Breast epithelium (tissue), 4 donors: ENCODE results near the gene CCSAP. TPM values are rescaled to one million over a fixed set of nuclear protein-coding genes. Genes with fewer than 3 reads are reported as not detected.

ENCODE experiments used
- DNase-seq, 2 donors: peaks; one replicate each; pipeline ENCODE4 v3.0.0-alpha.2; 2019; ENCODE audit warnings: low spot score in 2 of 2
- H3K27ac ChIP-seq, 2 donors: fragments of 200-600 bp; sonication (generic) in 1 of 2; one replicate each; pipeline ENCODE4 v1.5.1; 2016 to 2019; ENCODE audit warnings: mild to moderate bottlenecking in 1 of 2
- H3K27me3 ChIP-seq, 2 donors: fragments of 200-600 bp; sonication (generic) in 1 of 2; one replicate each; pipeline versions ENCODE4 v1.5.1 to v1.6.0; 2017 to 2019; ENCODE audit warnings: control low read depth in 1 of 2, mild to moderate bottlenecking in 1 of 2
- H3K36me3 ChIP-seq: fragments of 200-600 bp; one replicate; pipeline ENCODE4 v1.5.1; 2019
- H3K4me1 ChIP-seq, 2 donors: fragments of 200-600 bp; sonication (generic); one replicate each; pipeline ENCODE4 v1.5.1; 2016 to 2019; ENCODE audit warnings: control low read depth in 1 of 2
- H3K4me3 ChIP-seq, 3 donors: fragments of 200-600 bp; sonication (generic); 1 replicate in 2 of 3; 2 replicates in 1 of 3; pipeline ENCODE4 v1.5.1; 2016 to 2019; ENCODE audit warnings: mild to moderate bottlenecking in 3 of 3, moderate library complexity in 2 of 3
- H3K9me3 ChIP-seq, 2 donors: fragments of 200-600 bp; sonication (generic) in 1 of 2; one replicate each; pipeline ENCODE4 v1.5.1; 2016 to 2019; ENCODE audit warnings: control low read depth in 1 of 2
- CTCF ChIP-seq, 3 donors: fragments of 450-650 bp; IDR thresholded peaks; one replicate each; pipeline ENCODE4 v1.5.1; 2016 to 2017; ENCODE audit warnings: antibody characterized with exemption in 3 of 3, mild to moderate bottlenecking in 3 of 3, moderate library complexity in 3 of 3
- POLR2A ChIP-seq: fragments of 450-650 bp; IDR thresholded peaks from one replicate; pipeline ENCODE4 v1.6.1; 2016; ENCODE audit warnings: antibody characterized with exemption, mild to moderate bottlenecking, moderate library complexity
- POLR2AphosphoS5 ChIP-seq, 3 donors: sonication (generic); formaldehyde crosslinking; IDR thresholded peaks; one replicate each; pipeline ENCODE4 v1.6.1; 2017; ENCODE audit warnings: antibody characterized with exemption in 3 of 3
- intact Hi-C: fragments of 100-400 bp; cut with DNase I; formaldehyde crosslinking; loops from one replicate; pipeline ENCODE4 v1.15.1; 2023; ENCODE audit warnings: low total_unique reads
- total RNA-seq, 3 donors: library from RNA; depleted of rRNA; stranded (reverse); fragments of >200 nt; gene quantifications; one replicate each; pipeline ENCODE4 v1.1.0, GENCODE V29; 2016

Gene CCSAP
- total RNA-seq, 3 donors from 2014 or later, result 6.9 to 13.5 (median 7.8) TPM

GRCh38 chr1:229275005-229275404 lies 67.8 kb downstream of the CCSAP start:
- Histone ChIP-seq H3K4me1 (peaks cover 3 to 7% of the 10 kb centered on the region in 2 donors), H3K36me3 (no peaks in the 10 kb centered on the region), H3K27ac (no peak overlapping the region), H3K4me3 (no peak overlapping the region), H3K27me3 (no peaks in the 10 kb centered on the region), H3K9me3 (no peaks in the 10 kb centered on the region)
- no peak for DNase-seq
- TF ChIP-seq POLR2AphosphoS5 (IDR thresholded peaks at IDR 0.05) (no peak), POLR2A (no peak), CTCF (IDR thresholded peaks at IDR 0.05) (no peak)
- intact Hi-C loops, result no loop called here

GRCh38 chr1:229273507-229274232 lies 69.2 kb downstream of the CCSAP start:
- Histone ChIP-seq H3K27me3 (no peaks in the 10 kb centered on the region), H3K36me3 (no peaks in the 10 kb centered on the region), H3K9me3 (no peaks in the 10 kb centered on the region), H3K27ac (peak overlapping the region; percentile 23 to 50), H3K4me1 (peaks cover 3 to 6% of the 10 kb centered on the region in 2 donors), H3K4me3 (no peak overlapping the region)
- TF ChIP-seq CTCF (IDR thresholded peaks at IDR 0.05) (no peak), POLR2AphosphoS5 (IDR thresholded peaks at IDR 0.05) (no peak), POLR2A (no peak)
- intact Hi-C loops, result no loop called here
- DNase-seq, result no peak

- peak overlapping the region; percentile 19 to 91 for H3K27ac ChIP-seq
- DNase-seq, result no peak
- H3K4me1 ChIP-seq, result peaks cover 3 to 6% of the 10 kb centered on the region in 2 donors
- peaks cover 0 to 3% of the 10 kb centered on the region in 2 donors for H3K9me3 ChIP-seq
- intact Hi-C loops, result no loop called here
- H3K4me3 ChIP-seq, result peak overlapping the region; percentile 71 to 83 (median 78)
- H3K27me3 ChIP-seq, result no peaks in the 10 kb centered on the region
- TF ChIP-seq CTCF (IDR thresholded peaks at IDR 0.05) (no peak), POLR2A (no peak), POLR2AphosphoS5 (IDR thresholded peaks at IDR 0.05) (no peak)
- H3K36me3 ChIP-seq, result no peaks in the 10 kb centered on the region
These were observed 70.4 kb downstream of the CCSAP start for GRCh38 chr1:229272164-229273158.

- no peak for DNase-seq
- peak overlapping the region; percentile 71 to 83 (median 78) for H3K4me3 ChIP-seq
- H3K4me1 ChIP-seq, result peaks cover 3 to 6% of the 10 kb centered on the region in 2 donors
- H3K27me3 ChIP-seq, result no peaks in the 10 kb centered on the region
- intact Hi-C loops, result no loop called here
- peaks cover 4% of the 10 kb centered on the region in 2 donors for H3K9me3 ChIP-seq
- TF ChIP-seq POLR2A (no peak), POLR2AphosphoS5 (IDR thresholded peaks at IDR 0.05) (no peak), CTCF (IDR thresholded peaks at IDR 0.05) (no peak)
- peak overlapping the region; percentile 90 to 91 for H3K27ac ChIP-seq
- no peaks in the 10 kb centered on the region for H3K36me3 ChIP-seq
These were observed 71.2 kb downstream of the CCSAP start for GRCh38 chr1:229271448-229272159.

Other genes with a start within 250 kb of the CCSAP start
- 10 to 100 TPM; 27.5 to 47.8 (median 42.1) TPM for gene RAB4A, start 71.9 kb downstream of the CCSAP start, total RNA-seq
- gene ACTA1, start 91.0 kb upstream of the CCSAP start, total RNA-seq, result under 1 TPM in 1 of 3 donors, not detected in 2; 0.33 TPM
- gene NUP133, start 165.3 kb upstream of the CCSAP start, total RNA-seq, result 10 to 100 TPM; 29.4 to 48.4 (median 31.8) TPM
- 10 to 100 TPM; 13.8 to 18.6 (median 17.0) TPM for gene ABCB10, start 215.7 kb upstream of the CCSAP start, total RNA-seq